ENCODE data around the gene GNA14.
"Not testable (repeated sequence)": the region's sequence is repeated elsewhere in the genome, so short reads cannot be mapped to it uniquely, and the experiment has no call there.

The GNA14 gene

GRCh38 chr9:77640741-77641580 lies 7.2 kb downstream of the GNA14 start:
- DNase-seq = no peak

GRCh38 chr9:77632652-77633051 lies 15.5 kb downstream of the GNA14 start:
- DNase-seq = no peak

- not testable (repeated sequence) for DNase-seq
Measured at GRCh38 chr9:77628864-77629263, 19.3 kb downstream of the GNA14 start.

GRCh38 chr9:77616191-77616590 lies 31.9 kb downstream of the GNA14 start:
- DNase-seq = no peak

GRCh38 chr9:77614645-77615044 lies 33.5 kb downstream of the GNA14 start:
- no peak for DNase-seq

- no peak for DNase-seq
Measured at GRCh38 chr9:77606526-77606925, 41.6 kb downstream of the GNA14 start.

GRCh38 chr9:77605449-77606220 lies 42.5 kb downstream of the GNA14 start:
- no peak for DNase-seq

- no peak for DNase-seq
Measured at GRCh38 chr9:77604316-77604715, 43.8 kb downstream of the GNA14 start.

GRCh38 chr9:77602852-77603251 lies 45.3 kb downstream of the GNA14 start:
- DNase-seq = no peak

GRCh38 chr9:77601476-77602099 lies 46.5 kb downstream of the GNA14 start:
- DNase-seq = no peak

GRCh38 chr9:77600810-77601209 lies 47.3 kb downstream of the GNA14 start:
- DNase-seq = no peak

GRCh38 chr9:77599492-77599891 lies 48.6 kb downstream of the GNA14 start:
- no peak for DNase-seq

- DNase-seq = no peak
Measured at GRCh38 chr9:77598991-77599390, 49.1 kb downstream of the GNA14 start.

GRCh38 chr9:77598524-77598923 lies 49.6 kb downstream of the GNA14 start:
- DNase-seq = no peak

- no peak for DNase-seq
Measured at GRCh38 chr9:77597057-77597456, 51.1 kb downstream of the GNA14 start.

- DNase-seq = no peak
Measured at GRCh38 chr9:77595426-77596095, 52.6 kb downstream of the GNA14 start.

- no peak for DNase-seq
Measured at GRCh38 chr9:77594963-77595362, 53.2 kb downstream of the GNA14 start.

- no peak for DNase-seq
Measured at GRCh38 chr9:77593528-77593927, 54.6 kb downstream of the GNA14 start.

GRCh38 chr9:77592476-77592875 lies 55.6 kb downstream of the GNA14 start:
- no peak for DNase-seq

- no peak for DNase-seq
Measured at GRCh38 chr9:77589046-77589795, 58.9 kb downstream of the GNA14 start.

- no peak for DNase-seq
Measured at GRCh38 chr9:77588271-77588937, 59.7 kb downstream of the GNA14 start.

GRCh38 chr9:77587851-77588250 lies 60.3 kb downstream of the GNA14 start:
- no peak for DNase-seq
